PC-9 (cell line): Measurements from ENCODE around the gene EPHB1. TPM values are rescaled to one million over a fixed set of nuclear protein-coding genes. Genes with fewer than 3 reads are reported as not detected.

Source experiments
- BruUV-seq: library from RNA; stranded (reverse); fragments of 400-500 nt; replicated peaks from 2 replicates; lab custom pipeline; 2021; lab: Mats Ljungman, UMichigan
- CTCF ChIA-PET: fragments of 300-600 bp; sonication (Branson Sonifier 250); formaldehyde crosslinking; loops from one replicate; lab custom pipeline; 2022; ENCODE audit warnings: antibody characterized with exemption; lab: Charles Lee
- POLR2A ChIA-PET: fragments of 300-600 bp; sonication (Branson Sonifier 250); formaldehyde crosslinking; loops from one replicate; lab custom pipeline; 2022; ENCODE audit warnings: antibody characterized with exemption; ENCODE audit not compliant: unreplicated experiment; lab: Charles Lee
- DNase-seq, 2 experiments: peaks; one replicate each; pipeline versions ENCODE4 v3.0.0 to v3.0.0-alpha.2; 2015 to 2022; ENCODE audit warnings: mixed read lengths in 1 of 2
- H2AFZ ChIP-seq: fragments of 200-600 bp; sonication (generic); 2 replicates; pipeline ENCODE4 v1.8.1; 2017; ENCODE audit warnings: antibody characterized with exemption
- H3F3A ChIP-seq: fragments of 200-600 bp; sonication (generic); 2 replicates; pipeline ENCODE4 v1.8.1; 2017; ENCODE audit warnings: antibody characterized with exemption, mild to moderate bottlenecking, low read depth; ENCODE audit not compliant: insufficient read depth
- H3K27ac ChIP-seq: fragments of 200-600 bp; sonication (generic); 2 replicates; pipeline ENCODE4 v1.6.1; 2016; ENCODE audit warnings: mixed run types
- H3K27me3 ChIP-seq: fragments of 200-600 bp; sonication (generic); 2 replicates; pipeline ENCODE4 v1.6.1; 2016; ENCODE audit warnings: low read depth, mixed run types; ENCODE audit not compliant: insufficient read depth
- H3K36me3 ChIP-seq: fragments of 200-600 bp; sonication (generic); 2 replicates; pipeline ENCODE4 v1.6.1; 2016; ENCODE audit warnings: low read depth, mixed run types
- H3K4me1 ChIP-seq: fragments of 200-600 bp; sonication (generic); replicated peaks from 2 replicates; pipeline ENCODE4 v1.6.1; 2016; ENCODE audit warnings: mixed run types; ENCODE audit not compliant: insufficient read depth
- H3K4me2 ChIP-seq: fragments of 200-600 bp; sonication (generic); 2 replicates; pipeline ENCODE4 v1.6.1; 2017; ENCODE audit warnings: mixed run types
- H3K4me3 ChIP-seq: fragments of 200-600 bp; sonication (generic); 2 replicates; pipeline ENCODE4 v1.6.1; 2016; ENCODE audit warnings: mixed run types
- H3K79me2 ChIP-seq: fragments of 200-600 bp; sonication (generic); 2 replicates; pipeline ENCODE4 v1.6.1; 2017; ENCODE audit warnings: low read depth, mixed run types
- H3K9me2 ChIP-seq: fragments of 200-600 bp; sonication (generic); 2 replicates; pipeline ENCODE4 v1.8.1; 2017; ENCODE audit warnings: mild to moderate bottlenecking; ENCODE audit not compliant: insufficient read depth
- H3K9me3 ChIP-seq: fragments of 200-600 bp; sonication (generic); 2 replicates; pipeline ENCODE4 v1.8.1; 2016; ENCODE audit warnings: low read depth; ENCODE audit not compliant: insufficient read depth
- H4K20me1 ChIP-seq: fragments of 200-600 bp; sonication (generic); 2 replicates; pipeline ENCODE4 v1.8.1; 2017; ENCODE audit not compliant: insufficient read depth
- EZH2 ChIP-seq: fragments of 200-600 bp; sonication (generic); IDR thresholded peaks from 2 replicates; pipeline ENCODE4 v1.8.0; 2017; ENCODE audit warnings: antibody characterized with exemption, low read depth
- intact Hi-C: fragments of 100-400 bp; cut with micrococcal nuclease; formaldehyde crosslinking; loops from one replicate; pipeline ENCODE4 v1.10.0; 2022; ENCODE audit not compliant: unreplicated experiment
- total RNA-seq: library from RNA; stranded (reverse); gene quantifications from 2 replicates; pipeline ENCODE4 v1.2.3, GENCODE V29; 2021
- TF ChIP-seq, protein P1 (sequence below): fragments of 200-600 bp; sonication (generic); conservative IDR thresholded peaks from 2 replicates; pipeline ENCODE4 v1.6.1; 2017; ENCODE audit warnings: mixed run types, antibody characterized with exemption, mild to moderate bottlenecking, moderate library complexity

The EPHB1 gene
- total RNA-seq, 1 experiment from 2014 or later = 0.15 TPM

DNA sequence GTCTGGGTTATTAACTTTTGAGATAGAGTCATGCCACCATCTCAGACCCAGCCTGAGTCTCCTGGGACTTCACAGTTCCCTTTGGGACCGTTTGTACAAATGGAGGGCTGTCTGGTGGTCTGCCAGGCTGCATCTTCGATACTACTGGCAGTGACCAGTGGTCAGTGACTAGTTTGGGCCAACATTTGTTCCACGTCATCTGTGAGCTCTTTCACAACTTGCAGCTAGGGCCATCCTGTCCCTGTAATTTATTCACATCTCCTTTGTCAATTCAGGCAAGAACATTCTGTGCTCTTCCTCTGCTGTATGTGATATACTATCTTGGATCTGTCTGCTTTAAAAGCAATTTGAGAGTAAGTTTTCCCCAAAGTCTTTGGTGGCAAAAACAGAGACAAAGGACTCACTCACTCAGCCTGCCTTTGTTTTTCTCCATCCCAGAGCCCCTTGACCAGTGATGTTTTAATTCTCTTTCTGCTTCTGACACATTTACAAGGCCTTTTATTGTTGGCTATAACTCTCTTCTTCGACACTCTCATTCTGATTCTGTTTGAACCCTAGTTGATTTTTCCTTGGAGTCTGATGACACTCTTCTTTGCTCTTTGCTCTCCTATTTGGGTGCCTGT lies 353.4 kb downstream of the EPHB1 start:
- 0 out of 2 replicates have a peak, but pooled peaks cover 5% of the 10 kb centered on the region for H3K27me3 ChIP-seq
- no peak for TF ChIP-seq EZH2
- TF ChIP-seq, protein P1, sequence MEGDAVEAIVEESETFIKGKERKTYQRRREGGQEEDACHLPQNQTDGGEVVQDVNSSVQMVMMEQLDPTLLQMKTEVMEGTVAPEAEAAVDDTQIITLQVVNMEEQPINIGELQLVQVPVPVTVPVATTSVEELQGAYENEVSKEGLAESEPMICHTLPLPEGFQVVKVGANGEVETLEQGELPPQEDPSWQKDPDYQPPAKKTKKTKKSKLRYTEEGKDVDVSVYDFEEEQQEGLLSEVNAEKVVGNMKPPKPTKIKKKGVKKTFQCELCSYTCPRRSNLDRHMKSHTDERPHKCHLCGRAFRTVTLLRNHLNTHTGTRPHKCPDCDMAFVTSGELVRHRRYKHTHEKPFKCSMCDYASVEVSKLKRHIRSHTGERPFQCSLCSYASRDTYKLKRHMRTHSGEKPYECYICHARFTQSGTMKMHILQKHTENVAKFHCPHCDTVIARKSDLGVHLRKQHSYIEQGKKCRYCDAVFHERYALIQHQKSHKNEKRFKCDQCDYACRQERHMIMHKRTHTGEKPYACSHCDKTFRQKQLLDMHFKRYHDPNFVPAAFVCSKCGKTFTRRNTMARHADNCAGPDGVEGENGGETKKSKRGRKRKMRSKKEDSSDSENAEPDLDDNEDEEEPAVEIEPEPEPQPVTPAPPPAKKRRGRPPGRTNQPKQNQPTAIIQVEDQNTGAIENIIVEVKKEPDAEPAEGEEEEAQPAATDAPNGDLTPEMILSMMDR = no peak
- BruUV-seq = no TSS peak
- intact Hi-C loops = no loop called here
- H2AFZ ChIP-seq = no peak overlapping the region
- no peaks in the 10 kb centered on the region for H3F3A ChIP-seq
- POLR2A ChIA-PET = no interaction called here
- H3K9me2 ChIP-seq = no peaks in the 10 kb centered on the region
- no peaks in the 10 kb centered on the region for H3K79me2 ChIP-seq
- H3K4me3 ChIP-seq = no peak overlapping the region
- CTCF ChIA-PET = no interaction called here
- no peaks in the 10 kb centered on the region for H3K36me3 ChIP-seq
- H3K9me3 ChIP-seq = no peaks in the 10 kb centered on the region
- no peak overlapping the region for H3K27ac ChIP-seq
- DNase-seq = no peak
- no peak overlapping the region for H3K4me2 ChIP-seq
- H3K4me1 ChIP-seq = no peaks in the 10 kb centered on the region
- H4K20me1 ChIP-seq = no peaks in the 10 kb centered on the region

DNA sequence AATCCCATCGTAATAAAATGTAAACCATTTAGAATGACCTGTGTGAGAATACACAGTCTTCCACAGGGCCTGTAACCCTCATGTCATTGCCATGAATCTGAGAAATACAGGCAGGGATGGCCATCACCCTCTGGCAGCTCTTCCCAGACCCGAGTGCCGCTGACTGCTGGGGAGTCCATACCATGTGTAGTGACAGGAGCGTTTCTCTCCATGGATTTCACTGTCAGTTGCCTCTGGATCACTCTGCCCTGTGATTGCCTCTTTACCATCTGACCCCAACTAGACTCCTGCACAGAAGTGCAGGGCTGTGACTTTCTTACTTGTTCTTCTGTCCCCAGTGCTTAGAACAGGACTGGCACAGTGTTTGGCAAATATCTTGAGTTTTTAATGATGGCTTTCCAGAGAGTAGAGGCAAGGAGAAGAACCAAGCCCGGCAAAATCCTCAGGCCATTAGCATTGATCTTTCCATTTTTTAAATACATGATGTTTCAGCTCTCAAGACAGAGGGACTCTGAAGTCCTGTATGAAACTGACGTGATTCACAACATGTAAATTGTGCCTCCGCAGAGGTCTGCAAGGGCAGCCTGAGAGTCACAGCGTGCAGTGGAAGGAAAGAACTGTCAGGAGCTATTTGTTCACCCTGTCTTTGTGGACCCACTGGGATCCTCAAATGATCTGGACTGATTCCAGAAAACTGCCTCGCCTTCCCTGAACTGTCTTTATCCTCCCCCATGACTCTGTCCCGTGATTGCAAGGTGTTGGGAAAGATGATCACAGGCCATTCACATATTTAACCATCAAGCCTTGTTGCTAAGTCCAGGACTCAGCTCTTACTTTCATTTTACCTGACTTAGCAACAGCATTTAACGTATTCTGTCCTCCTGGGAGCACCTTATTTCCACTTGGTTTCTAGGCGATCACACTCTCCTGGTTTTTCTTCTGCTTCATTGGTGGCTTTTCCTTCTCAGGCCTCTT lies 354.9 kb downstream of the EPHB1 start:
- Histone ChIP-seq H3K9me2 (no peaks in the 10 kb centered on the region), H3K9me3 (no peaks in the 10 kb centered on the region), H3K4me1 (no peaks in the 10 kb centered on the region), H3F3A (no peaks in the 10 kb centered on the region), H3K36me3 (no peaks in the 10 kb centered on the region), H4K20me1 (no peaks in the 10 kb centered on the region), H3K4me3 (no peak overlapping the region), H3K79me2 (no peaks in the 10 kb centered on the region), H3K4me2 (no peak overlapping the region), H3K27me3 (0 out of 2 replicates have a peak, but pooled peaks cover 5% of the 10 kb centered on the region), H2AFZ (no peak overlapping the region), H3K27ac (no peak overlapping the region)
- intact Hi-C loops = no loop called here
- BruUV-seq = no TSS peak
- no peak for DNase-seq
- ChIA-PET POLR2A (no interaction called here), CTCF (no interaction called here)
- no peak for TF ChIP-seq EZH2
- TF ChIP-seq, protein P1 = no peak

DNA sequence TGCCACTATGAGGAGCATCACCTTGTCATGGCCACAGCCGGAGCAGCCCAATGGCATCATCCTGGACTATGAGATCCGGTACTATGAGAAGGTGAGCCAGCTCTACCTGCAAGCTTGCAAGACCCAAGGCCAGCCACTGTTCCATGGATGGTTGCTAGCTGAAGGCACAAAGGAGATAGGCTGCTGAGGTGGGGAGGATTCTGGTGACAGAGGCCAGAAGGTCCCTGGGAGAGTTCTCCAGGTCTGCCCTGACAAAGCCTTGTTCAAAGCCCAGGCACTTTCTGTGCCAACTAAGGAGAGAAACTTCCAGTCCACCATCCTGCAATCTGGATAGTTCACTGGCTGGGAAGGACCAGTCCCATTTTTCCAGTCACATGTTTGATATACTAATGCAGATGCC lies 359.1 kb downstream of the EPHB1 start:
- no peak for DNase-seq
- H3K36me3 ChIP-seq = no peaks in the 10 kb centered on the region
- H3K4me1 ChIP-seq = no peaks in the 10 kb centered on the region
- BruUV-seq = no TSS peak
- no peaks in the 10 kb centered on the region for H3K79me2 ChIP-seq
- TF ChIP-seq, protein P1 = no peak
- TF ChIP-seq EZH2 = no peak
- H4K20me1 ChIP-seq = no peaks in the 10 kb centered on the region
- no peaks in the 10 kb centered on the region for H3K9me2 ChIP-seq
- ChIA-PET POLR2A (no interaction called here), CTCF (no interaction called here)
- no peak overlapping the region for H3K4me2 ChIP-seq
- intact Hi-C loops = no loop called here
- no peak overlapping the region for H3K4me3 ChIP-seq
- H3K27me3 ChIP-seq = peaks cover 12% of the 10 kb centered on the region; the same call in 1 of the 2 replicates
- no peak overlapping the region for H3K27ac ChIP-seq
- H2AFZ ChIP-seq = no peak overlapping the region
- H3K9me3 ChIP-seq = no peaks in the 10 kb centered on the region
- H3F3A ChIP-seq = no peaks in the 10 kb centered on the region
